Measurements from ENCODE around the gene LRRD1. TPM values are rescaled to one million over a fixed set of nuclear protein-coding genes. Genes with fewer than 3 reads are reported as not detected.

LRRD1 gene
- total and polyA plus RNA-seq, 2 of the 8 experiments (the other 6 are each of a cell fraction or from before 2014, with no cell fraction given) = not detected

DNA sequence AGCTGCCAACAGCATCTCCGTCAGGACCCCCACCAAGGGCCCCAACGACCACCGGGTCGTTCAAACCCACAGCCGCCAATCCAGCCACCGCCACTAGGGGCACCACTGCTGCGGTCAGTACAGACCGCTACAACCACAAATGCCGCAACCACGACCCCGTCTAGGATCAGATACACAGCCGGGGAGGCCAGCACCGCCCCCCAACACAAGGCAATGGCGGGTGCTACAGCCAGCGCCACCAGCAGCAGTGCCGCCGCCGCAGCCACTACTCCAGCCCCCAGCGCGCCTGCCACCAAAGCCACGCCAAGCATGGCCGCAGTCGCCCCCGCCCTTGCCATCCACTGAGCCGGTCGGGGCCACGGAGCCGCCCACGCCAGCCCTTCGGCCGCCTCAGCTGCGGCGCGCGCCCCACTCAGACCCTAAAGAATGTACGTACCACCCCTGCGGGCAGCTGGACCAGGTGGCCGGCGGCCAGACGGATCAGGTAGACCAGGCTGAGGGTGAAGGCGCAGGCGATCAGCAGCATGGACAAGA lies 45.1 kb downstream of the LRRD1 start (continued):
- TF ChIP-seq JUN (IDR thresholded peaks at IDR 0.05; ENCODE audit: low read depth, low read length) = no peak
- TF ChIP-seq RXRA (IDR thresholded peaks at IDR 0.05; ENCODE audit: insufficient read depth, low read depth, low read length) = no peak
- TF ChIP-seq, protein P1, sequence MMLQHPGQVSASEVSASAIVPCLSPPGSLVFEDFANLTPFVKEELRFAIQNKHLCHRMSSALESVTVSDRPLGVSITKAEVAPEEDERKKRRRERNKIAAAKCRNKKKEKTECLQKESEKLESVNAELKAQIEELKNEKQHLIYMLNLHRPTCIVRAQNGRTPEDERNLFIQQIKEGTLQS (IDR thresholded peaks at IDR 0.05; ENCODE audit: insufficient read depth, low read depth, low read length) = no peak
- TF ChIP-seq TCF12 (IDR thresholded peaks at IDR 0.05; ENCODE audit: low read depth, low read length) = 0 out of 2 replicates have a peak, but pooled peaks have one; percentile 28
- TF ChIP-seq POU5F1 (IDR thresholded peaks at IDR 0.05; ENCODE audit: low read depth, low read length) = no peak
- no peak for TF ChIP-seq FOSL1 (IDR thresholded peaks at IDR 0.05; ENCODE audit: insufficient read depth, low read depth, low read length)
- TF ChIP-seq, protein P2, sequence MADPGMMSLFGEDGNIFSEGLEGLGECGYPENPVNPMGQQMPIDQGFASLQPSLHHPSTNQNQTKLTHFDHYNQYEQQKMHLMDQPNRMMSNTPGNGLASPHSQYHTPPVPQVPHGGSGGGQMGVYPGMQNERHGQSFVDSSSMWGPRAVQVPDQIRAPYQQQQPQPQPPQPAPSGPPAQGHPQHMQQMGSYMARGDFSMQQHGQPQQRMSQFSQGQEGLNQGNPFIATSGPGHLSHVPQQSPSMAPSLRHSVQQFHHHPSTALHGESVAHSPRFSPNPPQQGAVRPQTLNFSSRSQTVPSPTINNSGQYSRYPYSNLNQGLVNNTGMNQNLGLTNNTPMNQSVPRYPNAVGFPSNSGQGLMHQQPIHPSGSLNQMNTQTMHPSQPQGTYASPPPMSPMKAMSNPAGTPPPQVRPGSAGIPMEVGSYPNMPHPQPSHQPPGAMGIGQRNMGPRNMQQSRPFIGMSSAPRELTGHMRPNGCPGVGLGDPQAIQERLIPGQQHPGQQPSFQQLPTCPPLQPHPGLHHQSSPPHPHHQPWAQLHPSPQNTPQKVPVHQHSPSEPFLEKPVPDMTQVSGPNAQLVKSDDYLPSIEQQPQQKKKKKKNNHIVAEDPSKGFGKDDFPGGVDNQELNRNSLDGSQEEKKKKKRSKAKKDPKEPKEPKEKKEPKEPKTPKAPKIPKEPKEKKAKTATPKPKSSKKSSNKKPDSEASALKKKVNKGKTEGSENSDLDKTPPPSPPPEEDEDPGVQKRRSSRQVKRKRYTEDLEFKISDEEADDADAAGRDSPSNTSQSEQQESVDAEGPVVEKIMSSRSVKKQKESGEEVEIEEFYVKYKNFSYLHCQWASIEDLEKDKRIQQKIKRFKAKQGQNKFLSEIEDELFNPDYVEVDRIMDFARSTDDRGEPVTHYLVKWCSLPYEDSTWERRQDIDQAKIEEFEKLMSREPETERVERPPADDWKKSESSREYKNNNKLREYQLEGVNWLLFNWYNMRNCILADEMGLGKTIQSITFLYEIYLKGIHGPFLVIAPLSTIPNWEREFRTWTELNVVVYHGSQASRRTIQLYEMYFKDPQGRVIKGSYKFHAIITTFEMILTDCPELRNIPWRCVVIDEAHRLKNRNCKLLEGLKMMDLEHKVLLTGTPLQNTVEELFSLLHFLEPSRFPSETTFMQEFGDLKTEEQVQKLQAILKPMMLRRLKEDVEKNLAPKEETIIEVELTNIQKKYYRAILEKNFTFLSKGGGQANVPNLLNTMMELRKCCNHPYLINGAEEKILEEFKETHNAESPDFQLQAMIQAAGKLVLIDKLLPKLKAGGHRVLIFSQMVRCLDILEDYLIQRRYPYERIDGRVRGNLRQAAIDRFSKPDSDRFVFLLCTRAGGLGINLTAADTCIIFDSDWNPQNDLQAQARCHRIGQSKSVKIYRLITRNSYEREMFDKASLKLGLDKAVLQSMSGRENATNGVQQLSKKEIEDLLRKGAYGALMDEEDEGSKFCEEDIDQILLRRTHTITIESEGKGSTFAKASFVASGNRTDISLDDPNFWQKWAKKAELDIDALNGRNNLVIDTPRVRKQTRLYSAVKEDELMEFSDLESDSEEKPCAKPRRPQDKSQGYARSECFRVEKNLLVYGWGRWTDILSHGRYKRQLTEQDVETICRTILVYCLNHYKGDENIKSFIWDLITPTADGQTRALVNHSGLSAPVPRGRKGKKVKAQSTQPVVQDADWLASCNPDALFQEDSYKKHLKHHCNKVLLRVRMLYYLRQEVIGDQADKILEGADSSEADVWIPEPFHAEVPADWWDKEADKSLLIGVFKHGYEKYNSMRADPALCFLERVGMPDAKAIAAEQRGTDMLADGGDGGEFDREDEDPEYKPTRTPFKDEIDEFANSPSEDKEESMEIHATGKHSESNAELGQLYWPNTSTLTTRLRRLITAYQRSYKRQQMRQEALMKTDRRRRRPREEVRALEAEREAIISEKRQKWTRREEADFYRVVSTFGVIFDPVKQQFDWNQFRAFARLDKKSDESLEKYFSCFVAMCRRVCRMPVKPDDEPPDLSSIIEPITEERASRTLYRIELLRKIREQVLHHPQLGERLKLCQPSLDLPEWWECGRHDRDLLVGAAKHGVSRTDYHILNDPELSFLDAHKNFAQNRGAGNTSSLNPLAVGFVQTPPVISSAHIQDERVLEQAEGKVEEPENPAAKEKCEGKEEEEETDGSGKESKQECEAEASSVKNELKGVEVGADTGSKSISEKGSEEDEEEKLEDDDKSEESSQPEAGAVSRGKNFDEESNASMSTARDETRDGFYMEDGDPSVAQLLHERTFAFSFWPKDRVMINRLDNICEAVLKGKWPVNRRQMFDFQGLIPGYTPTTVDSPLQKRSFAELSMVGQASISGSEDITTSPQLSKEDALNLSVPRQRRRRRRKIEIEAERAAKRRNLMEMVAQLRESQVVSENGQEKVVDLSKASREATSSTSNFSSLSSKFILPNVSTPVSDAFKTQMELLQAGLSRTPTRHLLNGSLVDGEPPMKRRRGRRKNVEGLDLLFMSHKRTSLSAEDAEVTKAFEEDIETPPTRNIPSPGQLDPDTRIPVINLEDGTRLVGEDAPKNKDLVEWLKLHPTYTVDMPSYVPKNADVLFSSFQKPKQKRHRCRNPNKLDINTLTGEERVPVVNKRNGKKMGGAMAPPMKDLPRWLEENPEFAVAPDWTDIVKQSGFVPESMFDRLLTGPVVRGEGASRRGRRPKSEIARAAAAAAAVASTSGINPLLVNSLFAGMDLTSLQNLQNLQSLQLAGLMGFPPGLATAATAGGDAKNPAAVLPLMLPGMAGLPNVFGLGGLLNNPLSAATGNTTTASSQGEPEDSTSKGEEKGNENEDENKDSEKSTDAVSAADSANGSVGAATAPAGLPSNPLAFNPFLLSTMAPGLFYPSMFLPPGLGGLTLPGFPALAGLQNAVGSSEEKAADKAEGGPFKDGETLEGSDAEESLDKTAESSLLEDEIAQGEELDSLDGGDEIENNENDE (IDR thresholded peaks at IDR 0.05; ENCODE audit: insufficient replicate concordance, low read length) = no peak
- no peak for TF ChIP-seq TBP (IDR thresholded peaks at IDR 0.05; ENCODE audit: low read depth, low read length)
- peak; percentile 58; the same call in 1 of the 2 replicates for TF ChIP-seq KDM1A (IDR thresholded peaks at IDR 0.05; ENCODE audit: borderline replicate concordance, low read length)
- TF ChIP-seq KDM4A (IDR thresholded peaks at IDR 0.05; ENCODE audit: low read depth, low read length, severe bottlenecking) = peak; percentile 54
- TF ChIP-seq ZNF274 (IDR thresholded peaks at IDR 0.05; ENCODE audit: borderline replicate concordance, extremely low read depth, low read length) = no peak
